Endothelial cell of umbilical vein (primary cell): ENCODE measurements around the gene ZNF182.

Experiments used
- CTCF ChIP-seq, 2 donors: IDR thresholded peaks; 1 replicate in 1 of 2; 2 replicates in 1 of 2; pipeline ENCODE4 v1.5.1; 2011; ENCODE audit warnings: low read length in 2 of 2, mild to moderate bottlenecking in 2 of 2, moderate library complexity in 2 of 2, control low read depth in 1 of 2, inconsistent platforms in 1 of 2, low read depth in 1 of 2; ENCODE audit not compliant: insufficient read depth in 1 of 2; ENCODE audit errors: extremely low read depth in 1 of 2
- EZH2 ChIP-seq: IDR thresholded peaks from 2 replicates; pipeline ENCODE4 v1.6.1; 2012; ENCODE audit warnings: borderline replicate concordance, low read depth, mild to moderate bottlenecking, moderate library complexity, low read length, inconsistent platforms; ENCODE audit not compliant: severe bottlenecking
- FOS ChIP-seq: IDR thresholded peaks from 2 replicates; pipeline ENCODE4 v1.6.1; 2011; ENCODE audit warnings: mild to moderate bottlenecking, low read length, moderate library complexity, borderline replicate concordance; ENCODE audit not compliant: insufficient read depth
- GATA2 ChIP-seq: IDR thresholded peaks from 2 replicates; pipeline ENCODE4 v1.7.0; 2011; ENCODE audit warnings: low read depth, mild to moderate bottlenecking, moderate library complexity, mixed read lengths, low read length; ENCODE audit not compliant: insufficient read length, insufficient read depth
- JUN ChIP-seq: IDR thresholded peaks from 2 replicates; pipeline ENCODE4 v1.6.1; 2011; ENCODE audit warnings: borderline replicate concordance, low read depth; ENCODE audit not compliant: insufficient read length, insufficient read depth
- MAX ChIP-seq: IDR thresholded peaks from 2 replicates; pipeline ENCODE4 v1.6.1; 2011; ENCODE audit not compliant: insufficient read depth, insufficient read length
- MYC ChIP-seq: IDR thresholded peaks from one replicate; pipeline ENCODE4 v1.6.1; 2011; ENCODE audit warnings: mild to moderate bottlenecking, low read depth, low read length
- POLR2A ChIP-seq: IDR thresholded peaks from 2 replicates; pipeline ENCODE4 v1.6.1; 2012; ENCODE audit warnings: low read depth, mild to moderate bottlenecking, control low read depth, low read length
- POLR2AphosphoS5 ChIP-seq: IDR thresholded peaks from 2 replicates; pipeline ENCODE4 v1.6.1; 2012; ENCODE audit warnings: low read depth, mild to moderate bottlenecking, control low read depth, low read length, moderate library complexity; ENCODE audit not compliant: insufficient read depth

- TF ChIP-seq POLR2AphosphoS5: no peak
- no peak for TF ChIP-seq CTCF (IDR thresholded peaks at IDR 0.05; ENCODE audit: extremely low read depth in 1 of 2, insufficient read depth in 1 of 2, low read depth in 1 of 2, low read length in 2 of 2)
- TF ChIP-seq POLR2A: no peak
- TF ChIP-seq MAX: no peak
- no peak for TF ChIP-seq EZH2
- no peak for TF ChIP-seq FOS
- no peak for TF ChIP-seq JUN
- no peak for TF ChIP-seq MYC
- TF ChIP-seq GATA2: no peak
Measured at GRCh38 chrX:48035891-48036290, 32.1 kb upstream of the ZNF182 start.
